Gastrocnemius medialis (tissue), 4 donors: ENCODE data around the gene CBX8.

Experiments
- CTCF ChIP-seq, 5 experiments: fragments of 450-650 bp in 3 of 5; fragments of 200-600 bp in 2 of 5; sonication (generic) in 2 of 5; IDR thresholded peaks in 4 of 5; conservative IDR thresholded peaks in 1 of 5; 1 replicate in 4 of 5; 2 replicates in 1 of 5; pipeline ENCODE4 v1.5.1; 2016 to 2019; ENCODE audit warnings: antibody characterized with exemption in 5 of 5, mild to moderate bottlenecking in 3 of 5, moderate library complexity in 3 of 5
- POLR2A ChIP-seq, 2 donors: fragments of 450-650 bp; IDR thresholded peaks; one replicate each; pipeline ENCODE4 v1.6.1; 2017; ENCODE audit warnings: antibody characterized with exemption in 2 of 2, mild to moderate bottlenecking in 2 of 2, moderate library complexity in 2 of 2

- TF ChIP-seq CTCF (IDR thresholded peaks at IDR 0.05 in 4 of 5, conservative IDR thresholded peaks at IDR 0.05 in 1 of 5) (no peak), POLR2A (IDR thresholded peaks at IDR 0.05) (no peak)
Observed at GRCh38 chr17:79781736-79782575, 14.9 kb downstream of the CBX8 start.
